Measurements from ENCODE around the gene HTT. TPM values are rescaled to one million over a fixed set of nuclear protein-coding genes. Genes with fewer than 3 reads are reported as not detected.

The HTT gene
- total and polyA plus RNA-seq, 2 of the 13 experiments (the other 11 are each of a cell fraction or from before 2014, with no cell fraction given): 17.5 to 19.5 TPM

DNA sequence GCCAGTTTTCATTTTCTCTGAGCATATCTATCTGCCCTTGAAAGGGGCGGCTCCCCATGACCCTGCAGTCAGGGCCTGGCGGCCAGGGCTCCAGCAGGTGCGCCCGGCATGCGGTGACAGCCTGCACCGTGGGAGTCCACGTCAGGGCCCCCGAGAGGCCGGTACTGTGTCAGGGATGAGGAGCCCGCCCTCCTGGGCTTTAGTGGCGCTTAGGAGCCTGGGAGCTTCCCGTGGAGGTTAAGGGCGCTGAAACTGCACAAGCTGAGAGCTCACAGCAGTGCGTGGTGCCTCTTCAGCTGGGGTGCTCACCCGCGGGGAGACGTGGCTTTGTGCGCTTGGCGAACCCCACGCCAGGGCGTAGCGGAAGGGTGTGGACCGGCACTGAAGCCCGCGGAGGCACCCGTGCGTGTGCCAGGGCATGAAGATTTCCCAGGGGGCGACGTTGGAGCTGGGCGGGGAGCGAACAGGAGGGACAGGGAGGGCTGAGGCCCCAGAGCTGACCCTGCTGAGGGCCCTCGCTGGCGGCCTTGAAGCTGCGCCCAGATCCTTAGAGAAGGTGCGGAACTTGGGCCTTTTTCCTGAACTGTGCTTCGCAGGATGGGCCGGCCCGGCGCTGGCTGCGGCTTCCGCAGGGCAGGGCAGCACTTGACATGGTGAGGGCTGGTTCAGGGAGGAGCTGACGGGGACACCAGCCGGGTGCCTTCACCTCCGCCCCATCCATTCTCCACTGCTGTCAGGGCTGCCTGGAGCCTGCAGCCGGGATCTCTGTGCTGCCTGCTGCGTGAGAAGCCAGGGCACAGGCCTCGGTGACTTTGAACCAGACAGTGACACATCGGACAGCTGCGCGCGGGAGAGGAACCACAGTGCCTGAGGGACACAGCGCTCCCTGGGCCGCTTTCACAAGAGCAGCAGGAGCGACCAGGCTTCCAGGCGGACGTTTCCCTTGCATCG, 33.0 kb upstream of the HTT start:
- FAIRE-seq: no peak
- in situ Hi-C loops (cut with HindIII; ENCODE audit: extremely low pct_ligation_motif_present, low pct_unique_long_range_greater_than_20kb) (no loop called here), intact Hi-C loops (cut with micrococcal nuclease; ENCODE audit: unreplicated experiment) (no loop called here)
- Histone ChIP-seq H3K36me3 (replicated peaks in 1 of 2; ENCODE audit: control insufficient read depth in 1 of 2, insufficient read depth in 2 of 2, low read length in 2 of 2) (no peaks in the 10 kb centered on the region), H3K4me2 (ENCODE audit: low read depth, low read length) (peak overlapping the region; percentile 84), H4K20me1 (ENCODE audit: insufficient read depth, low read length) (no peaks in the 10 kb centered on the region), H3K27ac (ENCODE audit: extremely low read length, insufficient read depth, low read length) (no peak overlapping the region), H3K4me3 (replicated peaks in 1 of 3; ENCODE audit: insufficient read depth in 1 of 3, low read depth in 2 of 3, low read length in 3 of 3) (peak overlapping the region; percentile 48 to 70 (median 49)), H3K4me1 (ENCODE audit: insufficient read depth, low read length) (peaks cover 63% of the 10 kb centered on the region), H3K79me2 (ENCODE audit: insufficient read depth, low read length) (no peaks in the 10 kb centered on the region), H2AFZ (ENCODE audit: low read length) (no peak overlapping the region), H3K9ac (ENCODE audit: insufficient read depth, low read depth, low read length) (peak overlapping the region; percentile 33; the same call in 1 of the 2 replicates), H3K27me3 (ENCODE audit: control insufficient read depth in 1 of 2, insufficient read depth in 2 of 2, low read length in 2 of 2) (peaks cover 3 to 22% of the 10 kb centered on the region in 2 experiments; a peak in 3 of 5 replicates), H3K9me3 (ENCODE audit: low read length) (no peaks in the 10 kb centered on the region)
- ATAC-seq: peak; percentile 85
- WGBS (ENCODE audit: low lambda C conversion rate): 14% methylated on average over 13 of the region's 57 CpGs
- no TSS peak for BruUV-seq (replicated peaks)
- ChIA-PET POLR2A (interaction anchor here (1.1 kb wide), 1 partner anchor 31 kb away, joined by 4 read pairs; no protein-coding TSS in a partner anchor), CTCF (ENCODE audit: low intra/inter-chr PET ratio, low total read pairs) (no interaction called here)
- peak; percentile 55 for DNase-seq (ENCODE audit: low spot score)
- TF ChIP-seq, protein P1, sequence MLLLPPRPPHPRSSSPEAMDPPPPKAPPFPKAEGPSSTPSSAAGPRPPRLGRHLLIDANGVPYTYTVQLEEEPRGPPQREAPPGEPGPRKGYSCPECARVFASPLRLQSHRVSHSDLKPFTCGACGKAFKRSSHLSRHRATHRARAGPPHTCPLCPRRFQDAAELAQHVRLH (CRISPR knock-in tag; IDR thresholded peaks at IDR 0.05; ENCODE audit: borderline replicate concordance, low read depth): no peak
- TF ChIP-seq ZNF850 (CRISPR knock-in tag; conservative IDR thresholded peaks at IDR 0.05): no peak
- no peak for TF ChIP-seq ZNF598 (CRISPR knock-in tag; IDR thresholded peaks at IDR 0.05; ENCODE audit: borderline replicate concordance)
- TF ChIP-seq CBX5 (CRISPR knock-in tag; IDR thresholded peaks at IDR 0.05; ENCODE audit: borderline replicate concordance): no peak
- TF ChIP-seq GTF3A (CRISPR knock-in tag; conservative IDR thresholded peaks at IDR 0.05): no peak
- TF ChIP-seq IRF9 (CRISPR knock-in tag; IDR thresholded peaks at IDR 0.05; ENCODE audit: borderline replicate concordance): no peak
- TF ChIP-seq DR1 (CRISPR knock-in tag; IDR thresholded peaks at IDR 0.05): 0 out of 2 replicates have a peak, but pooled peaks have one; percentile 40
- peak; percentile 45; the same call in 1 of the 2 replicates for TF ChIP-seq ZNF782 (CRISPR knock-in tag; IDR thresholded peaks at IDR 0.05; ENCODE audit: borderline replicate concordance)
- TF ChIP-seq SETDB1 (CRISPR knock-in tag; IDR thresholded peaks at IDR 0.05; ENCODE audit: borderline replicate concordance): no peak
- TF ChIP-seq SOX6 (IDR thresholded peaks at IDR 0.05): no peak
- TF ChIP-seq SOX6 (CRISPR knock-in tag; IDR thresholded peaks at IDR 0.05): no peak
- peak; percentile 46; the same call in 1 of the 2 replicates for TF ChIP-seq CEBPB (IDR thresholded peaks at IDR 0.05; ENCODE audit: borderline replicate concordance, low read depth, low read length)
- TF ChIP-seq ZNF740 (CRISPR knock-in tag; IDR thresholded peaks at IDR 0.05): no peak
- peak; percentile 45; the same call in 1 of the 2 replicates for TF ChIP-seq ZNF501 (CRISPR knock-in tag; IDR thresholded peaks at IDR 0.05)
- TF ChIP-seq AKAP8 (CRISPR knock-in tag; IDR thresholded peaks at IDR 0.05): no peak
- no peak for TF ChIP-seq ZNF180 (CRISPR knock-in tag; IDR thresholded peaks at IDR 0.05; ENCODE audit: borderline replicate concordance, low read depth)
- TF ChIP-seq, protein P2, sequence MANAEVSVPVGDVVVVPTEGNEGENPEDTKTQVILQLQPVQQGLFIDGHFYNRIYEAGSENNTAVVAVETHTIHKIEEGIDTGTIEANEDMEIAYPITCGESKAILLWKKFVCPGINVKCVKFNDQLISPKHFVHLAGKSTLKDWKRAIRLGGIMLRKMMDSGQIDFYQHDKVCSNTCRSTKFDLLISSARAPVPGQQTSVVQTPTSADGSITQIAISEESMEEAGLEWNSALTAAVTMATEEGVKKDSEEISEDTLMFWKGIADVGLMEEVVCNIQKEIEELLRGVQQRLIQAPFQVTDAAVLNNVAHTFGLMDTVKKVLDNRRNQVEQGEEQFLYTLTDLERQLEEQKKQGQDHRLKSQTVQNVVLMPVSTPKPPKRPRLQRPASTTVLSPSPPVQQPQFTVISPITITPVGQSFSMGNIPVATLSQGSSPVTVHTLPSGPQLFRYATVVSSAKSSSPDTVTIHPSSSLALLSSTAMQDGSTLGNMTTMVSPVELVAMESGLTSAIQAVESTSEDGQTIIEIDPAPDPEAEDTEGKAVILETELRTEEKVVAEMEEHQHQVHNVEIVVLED (CRISPR knock-in tag; IDR thresholded peaks at IDR 0.05; ENCODE audit: borderline replicate concordance): no peak
- 0 out of 2 replicates have a peak, but pooled peaks have one; percentile 18 for TF ChIP-seq KAT8 (CRISPR knock-in tag; IDR thresholded peaks at IDR 0.05)
- no peak for TF ChIP-seq BRD4 (CRISPR knock-in tag; IDR thresholded peaks at IDR 0.05)
- peak; percentile 52 for TF ChIP-seq GATAD1 (CRISPR knock-in tag; IDR thresholded peaks at IDR 0.05)
- no peak for TF ChIP-seq FIP1L1 (IDR thresholded peaks at IDR 0.05; ENCODE audit: borderline replicate concordance, insufficient read depth, low read depth, low read length)

Measured in HepG2 (cell line).